ENCODE measurements around the gene ADNP. TPM values are rescaled to one million over a fixed set of nuclear protein-coding genes. Genes with fewer than 3 reads are reported as not detected.

ADNP gene
- total RNA-seq, 1 donor, result 26.8 TPM

DNA sequence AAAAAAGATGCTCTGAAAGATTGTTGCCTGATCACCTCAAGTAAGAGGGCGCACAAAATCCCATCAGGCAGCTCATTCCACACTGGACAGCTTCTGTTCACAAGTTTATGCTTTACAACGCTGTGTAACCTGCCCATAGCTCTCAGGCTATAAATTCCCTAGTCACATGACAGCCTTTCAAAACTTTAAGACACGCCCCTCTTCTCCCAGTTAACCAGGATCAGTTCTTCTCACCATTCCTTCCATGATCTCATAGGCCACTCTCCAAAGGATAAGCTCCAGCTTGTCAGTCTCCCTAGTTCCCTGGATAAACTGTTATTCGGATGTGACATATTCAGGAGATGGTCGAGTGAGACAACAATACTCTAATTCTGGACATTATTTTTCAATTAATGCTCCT, 15.0 kb downstream of the ADNP start:
- TF ChIP-seq, protein P1, sequence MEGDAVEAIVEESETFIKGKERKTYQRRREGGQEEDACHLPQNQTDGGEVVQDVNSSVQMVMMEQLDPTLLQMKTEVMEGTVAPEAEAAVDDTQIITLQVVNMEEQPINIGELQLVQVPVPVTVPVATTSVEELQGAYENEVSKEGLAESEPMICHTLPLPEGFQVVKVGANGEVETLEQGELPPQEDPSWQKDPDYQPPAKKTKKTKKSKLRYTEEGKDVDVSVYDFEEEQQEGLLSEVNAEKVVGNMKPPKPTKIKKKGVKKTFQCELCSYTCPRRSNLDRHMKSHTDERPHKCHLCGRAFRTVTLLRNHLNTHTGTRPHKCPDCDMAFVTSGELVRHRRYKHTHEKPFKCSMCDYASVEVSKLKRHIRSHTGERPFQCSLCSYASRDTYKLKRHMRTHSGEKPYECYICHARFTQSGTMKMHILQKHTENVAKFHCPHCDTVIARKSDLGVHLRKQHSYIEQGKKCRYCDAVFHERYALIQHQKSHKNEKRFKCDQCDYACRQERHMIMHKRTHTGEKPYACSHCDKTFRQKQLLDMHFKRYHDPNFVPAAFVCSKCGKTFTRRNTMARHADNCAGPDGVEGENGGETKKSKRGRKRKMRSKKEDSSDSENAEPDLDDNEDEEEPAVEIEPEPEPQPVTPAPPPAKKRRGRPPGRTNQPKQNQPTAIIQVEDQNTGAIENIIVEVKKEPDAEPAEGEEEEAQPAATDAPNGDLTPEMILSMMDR (IDR thresholded peaks at IDR 0.05; ENCODE audit: insufficient read depth, low read depth, low read length), result no peak
- peak; percentile 80 for DNase-seq (ENCODE audit: low read depth)
- no peak overlapping the region for H3K4me3 ChIP-seq (ENCODE audit: low read depth, low read length)

DNA sequence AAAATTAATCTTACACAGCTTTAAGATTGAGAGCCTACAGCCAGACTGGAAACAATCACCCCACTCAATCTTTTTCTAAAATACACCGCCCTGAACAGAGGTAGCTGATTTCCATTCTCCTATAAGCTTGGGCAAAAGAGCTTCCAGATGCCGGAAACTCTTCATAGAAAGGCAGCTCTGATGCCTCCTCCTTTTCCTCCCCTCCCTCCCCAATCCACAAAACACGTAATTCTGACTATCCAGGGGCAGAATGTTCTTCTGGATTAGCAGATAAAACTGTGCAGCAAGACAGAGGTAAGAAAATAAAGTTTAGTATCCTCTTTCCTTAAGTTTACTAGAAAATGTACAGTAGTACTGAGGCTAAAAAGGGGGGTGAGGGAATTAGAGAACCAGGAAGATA, 15.8 kb downstream of the ADNP start:
- H3K4me3 ChIP-seq (ENCODE audit: low read depth, low read length), result no peak overlapping the region
- TF ChIP-seq, protein P1 (IDR thresholded peaks at IDR 0.05; ENCODE audit: insufficient read depth, low read depth, low read length), result no peak
- DNase-seq (ENCODE audit: low read depth), result peak; percentile 70

DNA sequence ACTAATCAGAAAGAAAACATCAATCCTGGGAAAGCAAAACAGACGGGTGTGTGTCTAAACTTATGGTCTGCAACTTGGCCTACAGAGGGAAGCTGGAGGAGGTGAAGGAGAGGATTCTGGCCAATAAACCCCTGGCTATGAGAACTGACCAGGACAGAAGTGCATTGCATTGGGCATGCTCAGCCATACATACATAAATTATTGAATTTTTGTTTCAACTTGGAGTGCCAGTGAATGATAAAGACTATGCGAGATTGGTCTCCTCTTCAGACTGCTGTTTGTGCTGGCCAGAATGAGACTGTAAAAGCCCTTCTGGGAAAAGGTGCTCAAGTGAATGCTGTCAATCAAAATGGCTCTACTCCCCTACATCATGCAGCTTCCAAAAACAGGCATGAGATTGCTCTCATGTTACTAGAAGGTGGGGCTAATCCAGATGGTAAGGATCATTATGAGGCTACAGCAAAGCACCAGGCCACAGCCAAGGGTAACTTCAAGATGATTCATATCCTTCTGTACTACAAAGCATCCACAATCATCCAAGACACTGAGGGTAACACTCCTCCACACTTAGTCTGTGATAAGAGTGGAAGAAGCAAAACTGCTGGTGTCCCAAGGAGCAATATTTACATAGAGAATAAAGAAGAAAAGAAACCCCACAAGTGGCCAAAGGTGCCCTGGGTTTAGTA, 17.4 kb downstream of the ADNP start:
- peak; percentile 71 for DNase-seq (ENCODE audit: low read depth)
- TF ChIP-seq, protein P1 (IDR thresholded peaks at IDR 0.05; ENCODE audit: insufficient read depth, low read depth, low read length), result no peak
- no peak overlapping the region for H3K4me3 ChIP-seq (ENCODE audit: low read depth, low read length)

DNA sequence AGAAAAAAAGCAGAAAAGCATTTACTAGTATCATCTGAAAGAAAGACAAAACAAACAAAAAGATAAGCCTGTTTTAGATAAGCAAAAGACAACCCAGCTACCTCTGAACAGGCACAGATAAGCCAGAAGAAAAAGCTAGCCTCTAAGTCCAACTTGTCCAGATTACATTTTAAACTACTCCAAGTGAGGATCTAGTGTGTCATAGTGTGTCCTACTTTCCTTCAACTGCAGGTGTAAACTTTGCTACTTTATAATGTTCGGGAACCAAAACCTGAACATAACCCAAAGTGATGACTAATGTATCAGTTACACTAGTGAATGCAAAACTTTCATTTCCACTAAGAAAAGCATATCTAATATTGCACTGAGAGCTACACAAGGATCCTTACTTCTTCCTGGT, 19.5 kb downstream of the ADNP start:
- TF ChIP-seq, protein P1 (IDR thresholded peaks at IDR 0.05; ENCODE audit: insufficient read depth, low read depth, low read length), result no peak
- no peak for DNase-seq (ENCODE audit: low read depth)
- H3K4me3 ChIP-seq (ENCODE audit: low read depth, low read length), result no peak overlapping the region

DNA sequence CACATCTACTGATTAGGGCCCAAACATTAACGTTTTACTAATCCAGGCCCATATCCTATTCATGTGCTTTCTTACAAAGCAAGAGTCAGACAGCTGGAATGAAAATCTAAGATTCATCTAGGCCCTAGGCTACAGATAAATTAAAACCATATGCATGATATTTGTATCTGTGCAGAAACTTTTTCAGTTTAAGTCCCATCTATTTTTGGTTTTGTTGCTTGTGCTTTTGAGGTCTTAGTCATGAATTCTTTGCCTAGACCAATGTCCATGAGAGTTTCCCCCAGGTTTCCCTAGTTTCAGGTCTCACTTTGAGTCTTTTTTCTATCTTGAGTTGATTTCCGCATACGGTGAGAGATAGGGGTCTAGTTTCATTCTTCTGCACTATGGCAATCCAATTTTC, 20.2 kb downstream of the ADNP start:
- H3K4me3 ChIP-seq (ENCODE audit: low read depth, low read length), result no peak overlapping the region
- TF ChIP-seq, protein P1 (IDR thresholded peaks at IDR 0.05; ENCODE audit: insufficient read depth, low read depth, low read length), result no peak
- DNase-seq (ENCODE audit: low read depth), result peak; percentile 76

DNA sequence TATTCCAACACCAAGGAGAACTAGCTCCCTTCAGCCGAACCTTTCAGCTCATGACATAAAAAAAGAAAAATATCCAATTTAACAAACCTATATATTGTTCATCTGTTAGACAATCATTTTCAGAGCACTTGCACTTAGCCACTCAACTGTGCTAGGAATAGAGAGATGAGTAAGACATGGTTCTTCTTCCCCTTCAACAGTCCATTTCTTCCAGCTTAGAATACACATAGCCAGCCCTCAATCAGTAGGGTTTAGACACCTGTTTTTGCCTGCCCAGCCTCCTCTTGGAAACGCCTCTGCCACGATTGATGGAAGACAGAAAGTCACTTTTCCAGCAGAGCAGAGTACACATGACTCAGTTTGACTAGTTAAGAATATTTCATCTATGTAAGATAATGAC, 21.8 kb downstream of the ADNP start:
- TF ChIP-seq, protein P1 (IDR thresholded peaks at IDR 0.05; ENCODE audit: insufficient read depth, low read depth, low read length), result no peak
- DNase-seq (ENCODE audit: low read depth), result no peak

DNA sequence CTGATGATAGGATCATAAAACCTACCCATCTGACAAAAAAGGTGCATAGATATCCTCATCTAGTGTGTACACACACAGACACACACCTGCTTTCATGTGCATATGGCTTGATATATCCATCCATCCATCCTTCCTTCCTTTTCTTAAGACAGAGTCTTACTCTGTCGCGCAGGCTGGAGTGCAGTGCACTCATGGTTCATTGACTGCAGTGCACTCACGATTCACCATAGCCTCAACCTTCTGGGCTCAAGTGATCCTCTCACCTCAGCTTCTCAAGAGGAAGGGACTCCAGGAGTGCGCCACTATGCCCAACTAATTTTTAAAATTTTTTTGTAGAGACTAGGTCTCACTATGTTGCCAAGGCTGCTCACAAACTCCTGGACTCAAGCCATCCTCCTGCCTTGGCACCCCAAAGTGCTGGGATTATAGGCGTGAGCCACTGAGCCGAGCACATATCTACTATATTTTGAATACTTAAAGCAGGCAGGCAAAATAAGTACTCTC, 27.1 kb downstream of the ADNP start:
- H3K4me3 ChIP-seq (ENCODE audit: low read depth, low read length), result no peak overlapping the region
- TF ChIP-seq, protein P1 (IDR thresholded peaks at IDR 0.05; ENCODE audit: insufficient read depth, low read depth, low read length), result no peak
- no peak for DNase-seq (ENCODE audit: low read depth)

More for the DNA sequence above, 21.8 kb downstream of the ADNP start:
- no peak overlapping the region for H3K4me3 ChIP-seq (ENCODE audit: low read depth, low read length)
